K562 (cell line): Measurements from ENCODE around the gene ZNF433. TPM values are rescaled to one million over a fixed set of nuclear protein-coding genes. Genes with fewer than 3 reads are reported as not detected.

Experiments
- ATAC-seq: fragments of 200-7000 bp; cut with Tn5 transposase; 3 replicates; pipeline ENCODE4 v1.9.1; 2020; ENCODE audit warnings: moderate library complexity
- Bru-seq: library from RNA; stranded (reverse); fragments of 400-500 nt; gene quantifications from one replicate; lab custom pipeline; 2021; lab: Mats Ljungman, UMichigan
- BruChase-seq, 2 experiments: library from RNA; stranded (reverse); fragments of 400-500 nt; gene quantifications; one replicate each; lab custom pipeline; 2021; lab: Mats Ljungman, UMichigan
- BruUV-seq: library from RNA; stranded (reverse); fragments of 400-500 nt; replicated peaks from 2 replicates; lab custom pipeline; 2021; lab: Mats Ljungman, UMichigan
- CTCF ChIA-PET: fragments of 300-600 bp; formaldehyde crosslinking; extraction: SDS; loops from one replicate; lab custom pipeline; 2021; ENCODE audit warnings: low intra/inter-chr PET ratio; lab: Yijun Ruan, JAX
- POLR2A ChIA-PET: fragments of 300-600, 350-650 bp; sonication (Branson Sonifier 250); formaldehyde crosslinking; extraction: SDS; loops from one replicate; lab custom pipeline; 2021; ENCODE audit warnings: antibody characterized with exemption, inconsistent platforms; lab: Yijun Ruan, JAX
- DNase-seq, 4 experiments: peaks; one replicate each; pipeline versions ENCODE4 v3.0.0 to v3.0.0-alpha.2; 2011 to 2018; ENCODE audit warnings: low spot score in 3 of 4, mixed read lengths in 3 of 4; ENCODE audit errors: extremely low read depth in 1 of 4
- FAIRE-seq: peaks from 2 replicates; lab custom pipeline; 2011; peaks lifted over from hg19 to GRCh38; lab: Jason Lieb, UNC
- H2AFZ ChIP-seq: 2 replicates; pipeline ENCODE4 v1.6.0; 2011; ENCODE audit warnings: low read depth, low read length, control low read depth, inconsistent platforms
- H3K27ac ChIP-seq: fragments of 200-600 bp; 3 replicates; pipeline ENCODE4 v1.8.0; 2011; ENCODE audit warnings: low read depth, mild to moderate bottlenecking, control low read depth, inconsistent platforms, low read length, moderate library complexity, mixed read lengths; ENCODE audit errors: extremely low read depth
- H3K27me3 ChIP-seq, 2 experiments: fragments of 300-600 bp in 1 of 2; 2 replicates in 1 of 2; 3 replicates in 1 of 2; pipeline versions ENCODE4 v1.6.0 to v1.8.0; 2011; ENCODE audit warnings: inconsistent platforms in 2 of 2, low read length in 2 of 2, mild to moderate bottlenecking in 1 of 2, mixed read lengths in 1 of 2, moderate library complexity in 1 of 2; ENCODE audit not compliant: control insufficient read depth in 2 of 2, insufficient read depth in 2 of 2
- H3K36me3 ChIP-seq: fragments of 300-600 bp; 3 replicates; pipeline ENCODE4 v1.8.0; 2011; ENCODE audit warnings: mild to moderate bottlenecking, low read length, inconsistent platforms; ENCODE audit not compliant: control insufficient read depth, insufficient read depth
- H3K4me1 ChIP-seq, 2 experiments: fragments of 200-600 bp in 1 of 2; replicated peaks in 1 of 2; 2 replicates in 1 of 2; 3 replicates in 1 of 2; pipeline versions ENCODE4 v1.5.1 to v1.8.0; 2011; ENCODE audit warnings: inconsistent platforms in 2 of 2, low read length in 2 of 2, mild to moderate bottlenecking in 1 of 2, mixed read lengths in 1 of 2, moderate library complexity in 1 of 2; ENCODE audit not compliant: control insufficient read depth in 2 of 2, insufficient read depth in 2 of 2
- H3K4me2 ChIP-seq: 2 replicates; pipeline ENCODE4 v1.6.1; 2011; ENCODE audit warnings: low read length, control low read depth, inconsistent platforms, mixed read lengths; ENCODE audit not compliant: insufficient read depth
- H3K4me3 ChIP-seq: fragments of 200-600 bp; sonication (generic), shearing (Covaris generic); 2 replicates; pipeline ENCODE4 v1.5.1; 2016; ENCODE audit warnings: control low read depth, inconsistent platforms
- H3K79me2 ChIP-seq: fragments of 200-600 bp; 3 replicates; pipeline ENCODE4 v1.8.0; 2011; ENCODE audit warnings: low read length, inconsistent platforms; ENCODE audit not compliant: control insufficient read depth, insufficient read depth
- H3K9ac ChIP-seq, 2 experiments: 2 replicates each; pipeline versions ENCODE4 v1.6.0 to v1.6.1; 2011; ENCODE audit warnings: low read depth in 2 of 2, low read length in 2 of 2, control low read depth in 1 of 2, inconsistent platforms in 1 of 2, mild to moderate bottlenecking in 1 of 2, mixed read lengths in 1 of 2; ENCODE audit not compliant: insufficient read depth in 1 of 2
- H3K9me1 ChIP-seq: one replicate; pipeline ENCODE4 v1.6.0; 2011; ENCODE audit warnings: inconsistent platforms, mild to moderate bottlenecking, low read length, moderate library complexity; ENCODE audit not compliant: control insufficient read depth, insufficient read depth
- H3K9me3 ChIP-seq: replicated peaks from 2 replicates; pipeline ENCODE4 v1.5.1; 2011; ENCODE audit warnings: low read depth, low read length, inconsistent platforms; ENCODE audit not compliant: control insufficient read depth, insufficient read depth
- H4K20me1 ChIP-seq: replicated peaks from 2 replicates; pipeline ENCODE4 v1.6.1; 2011; ENCODE audit warnings: low read length, inconsistent platforms, mixed read lengths; ENCODE audit not compliant: control insufficient read depth, insufficient read depth
- DDX20 ChIP-seq: fragments of 450-650 bp; IDR thresholded peaks from 2 replicates; pipeline ENCODE4 v1.6.1; 2016; ENCODE audit warnings: missing genetic modification characterization, low read depth, mild to moderate bottlenecking, missing compliant biosample characterization, moderate library complexity
- EP400 ChIP-seq: fragments of 450-650 bp; IDR thresholded peaks from 2 replicates; pipeline ENCODE4 v1.6.1; 2017; ENCODE audit warnings: antibody characterized with exemption, mild to moderate bottlenecking, moderate library complexity
- FOXO4 ChIP-seq: fragments of 450-650 bp; formaldehyde crosslinking; IDR thresholded peaks from 2 replicates; pipeline ENCODE4 v1.4.0; 2020; ENCODE audit warnings: mild to moderate bottlenecking, moderate library complexity
- HDAC1 ChIP-seq, 2 experiments: fragments of 450-650 bp; IDR thresholded peaks; 2 replicates each; pipeline ENCODE4 v1.6.1; 2016 to 2017; ENCODE audit warnings: inconsistent platforms in 1 of 2, mild to moderate bottlenecking in 1 of 2, moderate library complexity in 1 of 2
- HDAC8 ChIP-seq: fragments of 450-650 bp; IDR thresholded peaks from 2 replicates; pipeline ENCODE4 v1.6.1; 2016; ENCODE audit warnings: mild to moderate bottlenecking, missing genetic modification characterization, moderate library complexity, missing compliant biosample characterization
- MCM2 ChIP-seq: fragments of 450-650 bp; IDR thresholded peaks from 2 replicates; pipeline ENCODE4 v1.6.1; 2017; ENCODE audit warnings: low read depth, mild to moderate bottlenecking
- NEUROD1 ChIP-seq: fragments of 150-350 bp; IDR thresholded peaks from 2 replicates; pipeline ENCODE4 v1.6.1; 2014; ENCODE audit warnings: borderline replicate concordance, low read length, low read depth; ENCODE audit not compliant: partially characterized antibody
- POLR2B ChIP-seq: fragments of 450-650 bp; IDR thresholded peaks from 2 replicates; pipeline ENCODE4 v1.6.1; 2018; ENCODE audit warnings: low read depth; ENCODE audit not compliant: partially characterized antibody
- SOX6 ChIP-seq: fragments of 450-650 bp; IDR thresholded peaks from 2 replicates; pipeline ENCODE4 v1.6.1; 2014; ENCODE audit warnings: mild to moderate bottlenecking
- TBP ChIP-seq: optimal IDR thresholded peaks from 2 replicates; pipeline ENCODE3; 2011; ENCODE audit warnings: low read depth, low read length, improper control_type of control experiment
- TEAD2 ChIP-seq: fragments of 450-650 bp; IDR thresholded peaks from 2 replicates; pipeline ENCODE4 v1.6.1; 2016; ENCODE audit warnings: missing genetic modification characterization, control low read depth, missing compliant biosample characterization
- ZNF740 ChIP-seq, 3 experiments: fragments of 200-800 bp in 1 of 3; sonication (Bioruptor generic) in 1 of 3; sonication (generic) in 1 of 3; formaldehyde crosslinking in 1 of 3; IDR thresholded peaks; 2 replicates each; pipeline versions ENCODE4 v1.6.1 to v1.8.0; 2016 to 2022; ENCODE audit warnings: mild to moderate bottlenecking in 2 of 3, missing compliant biosample characterization in 2 of 3, missing genetic modification characterization in 2 of 3, missing genetic modification reagents in 1 of 3
- WGBS: fragments of 100-300 bp; shearing (Covaris generic); methylation state at CpG from one replicate; pipeline ENCODE4 v1.1.6; 2016; ENCODE audit warnings: low coverage, mixed read lengths; ENCODE audit not compliant: insufficient coverage; ENCODE audit errors: missing lambda C conversion rate; 5-methylcytosine and 5-hydroxymethylcytosine counted together
- in situ Hi-C: fragments of 300-500 bp; cut with MboI; formaldehyde crosslinking; loops from 4 replicates; pipeline ENCODE4 v1.15.0; 2018; ENCODE audit warnings: inconsistent platforms, mixed read lengths
- intact Hi-C: fragments of 100-400 bp; cut with micrococcal nuclease; formaldehyde crosslinking; loops from 2 replicates; pipeline ENCODE4 v1.14.2; 2022
- long read RNA-seq, 3 experiments: library from polyadenylated mRNA in 2 of 3; library from RNA in 1 of 3; unstranded in 2 of 3; stranded (forward) in 1 of 3; transcript quantifications; one replicate each; pipeline ENCODE4 v2.0.0, GENCODE V29; 2019 to 2022
- polyA minus RNA-seq, 3 experiments: library from RNA; depleted of rRNA, polyadenylated mRNA; stranded (reverse); fragments of >200 nt; gene quantifications; 2 replicates each; pipeline ENCODE4 v1.2.3, GENCODE V29; 2011
- polyA plus RNA-seq, 8 experiments: library from polyadenylated mRNA; depleted of rRNA in 4 of 8; stranded (reverse) in 5 of 8; unstranded in 3 of 8; fragments of >200 nt; fragmentation: Nextera tagmentation in 2 of 8; fragmentation: Illumina TruSeq in 1 of 8; extraction: Ambion mirVana in 2 of 8; extraction: Trizol in 1 of 8; gene quantifications; 2 replicates each; pipeline versions ENCODE4 v1.2.1 to v1.2.3, GENCODE V29; 2011 to 2014; ENCODE audit warnings: inconsistent platforms in 1 of 8, missing spikeins in 1 of 8
- total RNA-seq, 7 experiments: library from RNA; depleted of rRNA in 6 of 7; stranded (reverse); fragments of >200 nt in 6 of 7; fragmentation: Illumina TruSeq in 2 of 7; extraction: Trizol in 2 of 7; gene quantifications; 2 replicates each; pipeline versions ENCODE4 v1.2.1 to v1.2.3, GENCODE V29; 2011 to 2021; ENCODE audit warnings: low replicate concordance in 1 of 7

ZNF433 gene
- 3.0 and 10.3 TPM in 2 replicates for total RNA-seq (2011; cell fraction: chromatin; rRNA removed; ENCODE audit: low replicate concordance)
- 2.2 and 4.1 TPM in 2 replicates for total RNA-seq (2011; cell fraction: nucleolus; rRNA removed)
- total RNA-seq (2011; cell fraction: nucleoplasm; rRNA removed) = 4.5 and 6.3 TPM in 2 replicates
- total RNA-seq (2014; rRNA removed) (2.6 and 3.0 TPM in 2 replicates), total RNA-seq (2014; rRNA removed; fragmentation: Illumina TruSeq; extraction: Trizol) (3.9 and 4.7 TPM in 2 replicates), total RNA-seq (2015; rRNA removed; fragmentation: Illumina TruSeq; extraction: Trizol) (3.6 and 3.8 TPM in 2 replicates), total RNA-seq (2021) (2.2 and 3.0 TPM in 2 replicates), polyA plus RNA-seq (2011; rRNA removed) (0.53 and 2.0 TPM in 2 replicates), polyA plus RNA-seq (2014; fragmentation: Illumina TruSeq; extraction: Trizol) (3.4 and 4.0 TPM in 2 replicates), polyA plus RNA-seq (2014; fragmentation: Nextera tagmentation; extraction: Ambion mirVana) (1 to 10 TPM; 2.9 to 4.1 TPM), polyA plus RNA-seq (2014; rRNA removed) (2.3 and 4.1 TPM in 2 replicates), polyA minus RNA-seq (2011; rRNA and poly(A)+ RNA removed) (0.84 and 4.0 TPM in 2 replicates), Bru-seq, nascent RNA (percentile 53 among the genes with signal in this experiment), BruChase-seq, experiment 1, labeled RNA remaining after a 2-hour chase (percentile 72 among the genes with signal in this experiment), BruChase-seq, experiment 2, labeled RNA remaining after a 6-hour chase (percentile 77 among the genes with signal in this experiment)
- 0.28 and 0.57 TPM in 2 replicates for polyA plus RNA-seq (2011; cell fraction: cytosol; rRNA removed)
- polyA plus RNA-seq (2011; cell fraction: nucleus; rRNA removed) = 0.52 and 0.82 TPM in 2 replicates
- polyA plus RNA-seq (2012) = 1.9 and 2.9 TPM in 2 replicates
- 1.1 TPM in 1 of 2 replicates, not detected in the other for polyA minus RNA-seq (2011; cell fraction: cytosol; rRNA and poly(A)+ RNA removed)
- 1.2 and 1.3 TPM in 2 replicates for polyA minus RNA-seq (2011; cell fraction: nucleus; rRNA and poly(A)+ RNA removed)
- long read RNA-seq, experiment 1, transcript ZNF433-203 (5 exons, 2,322 nt) = major isoform, 6 of 9 reads
- long read RNA-seq, experiment 1, partial matches to known transcripts = 0 of 9 reads
- long read RNA-seq, experiment 1, other reads (novel, unspliced or antisense) = 1 of 9 reads
- long read RNA-seq, experiment 2, partial matches to known transcripts = 0 of 1 reads
- long read RNA-seq, experiment 2, other reads (novel, unspliced or antisense) = 0 of 1 reads
- long read RNA-seq, experiment 3, partial matches to known transcripts = 0 of 4 reads
- long read RNA-seq, experiment 3, other reads (novel, unspliced or antisense) = 1 of 4 reads

GRCh38 chr19:12035220-12036172, at the start of gene ZNF433:
ZNF433 (minus strand) TSS chr19:12035679; CDS start chr19:12035539, 140 bp downstream.
- CTCF ChIA-PET = no interaction called here
- peak within 1 kb of the TSS; percentile 72 for H3K27ac ChIP-seq
- TF ChIP-seq SOX6 (no peak), EP400 (peak; percentile 53; the same call in 1 of the 2 replicates), TEAD2 (tag) (no peak), ZNF740 (CRISPR knock-in tag; IDR thresholded peaks at IDR 0.05) (no peak), ZNF740 (tag; IDR thresholded peaks at IDR 0.05) (peak in 1 of 2 experiments; percentile 44; a peak in 1 of 4 replicates), HDAC1 (IDR thresholded peaks at IDR 0.05) (0 out of 4 replicates have a peak, but pooled peaks of 1 of the 2 experiments have one; percentile 12), FOXO4 (CRISPR knock-in tag) (no peak), TBP (peak; percentile 29), POLR2B (peak; percentile 46), MCM2 (no peak), NEUROD1 (no peak), HDAC8 (tag) (no peak), DDX20 (tag) (no peak)

More at GRCh38 chr19:12035220-12036172, at the start of gene ZNF433:
- Histone ChIP-seq H3K36me3 (no peaks in the 10 kb centered on the region), H3K4me1 (peaks cover 0 to 8% of the 10 kb centered on the region in 2 experiments; a peak in 3 of 5 replicates), H3K4me3 (peak within 1 kb of the TSS; percentile 53), H3K27me3 (no peaks in the 10 kb centered on the region), H4K20me1 (no peaks in the 10 kb centered on the region), H3K9me3 (no peaks in the 10 kb centered on the region), H3K9ac (peak within 1 kb of the TSS; percentile 69 to 91), H2AFZ (peak within 1 kb of the TSS; percentile 95), H3K79me2 (peaks cover 9% of the 10 kb centered on the region; the same call in 2 of the 3 replicates), H3K4me2 (peak within 1 kb of the TSS; percentile 75), H3K9me1 (no peaks in the 10 kb centered on the region)
- DNase-seq = peak; percentile 84 to 86 (median 86)
- intact Hi-C loops = no loop called here
- WGBS = 23% methylated on average over 49 of the region's 68 CpGs
- FAIRE-seq = no peak
- no TSS peak for BruUV-seq
- ATAC-seq = peak; percentile 99
- POLR2A ChIA-PET = interaction anchor here (0.7 to 1.3 kb wide), 2 partner anchors 17 to 490 kb away, joined by 3 to 5 read pairs; partner anchors contain the start of gene ZNF878
- in situ Hi-C loops = no loop called here
